Neural progenitor cell (in vitro differentiated cells): ENCODE measurements around the gene MID2. TPM values are rescaled to one million over a fixed set of nuclear protein-coding genes. Genes with fewer than 3 reads are reported as not detected.

ENCODE experiments used
- DNase-seq: peaks from one replicate; pipeline ENCODE4 v3.0.0-alpha.2; 2016; ENCODE audit warnings: low spot score
- H2AFZ ChIP-seq: fragments of 200-600 bp; sonication (generic); replicated peaks from 2 replicates; pipeline ENCODE4 v1.6.1; 2016; ENCODE audit warnings: antibody characterized with exemption
- H3F3A ChIP-seq: fragments of 200-600 bp; sonication (generic); 2 replicates; pipeline ENCODE4 v1.6.1; 2016; ENCODE audit warnings: antibody characterized with exemption, low read depth
- H3K27ac ChIP-seq: fragments of 200-600 bp; sonication (generic); 2 replicates; pipeline ENCODE4 v1.5.1; 2016; ENCODE audit warnings: mild to moderate bottlenecking
- H3K27me3 ChIP-seq: fragments of 200-600 bp; sonication (generic); 2 replicates; pipeline ENCODE4 v1.6.1; 2016; ENCODE audit warnings: mild to moderate bottlenecking, moderate library complexity
- H3K36me3 ChIP-seq: fragments of 200-600 bp; sonication (generic); 2 replicates; pipeline ENCODE4 v1.5.1; 2016
- H3K4me1 ChIP-seq: fragments of 200-600 bp; sonication (generic); 2 replicates; pipeline ENCODE4 v1.6.1; 2016; ENCODE audit warnings: mixed run types
- H3K4me2 ChIP-seq: fragments of 200-600 bp; sonication (generic); 2 replicates; pipeline ENCODE4 v1.6.1; 2016
- H3K4me3 ChIP-seq: fragments of 200-600 bp; sonication (generic); 2 replicates; pipeline ENCODE4 v1.5.1; 2016
- H3K79me2 ChIP-seq: fragments of 200-600 bp; sonication (generic); 2 replicates; pipeline ENCODE4 v1.6.1; 2016; ENCODE audit warnings: low read depth
- H3K9ac ChIP-seq: fragments of 200-600 bp; sonication (generic); 2 replicates; pipeline ENCODE4 v1.6.1; 2016
- H3K9me3 ChIP-seq: fragments of 200-600 bp; sonication (generic); 2 replicates; pipeline ENCODE4 v1.5.1; 2016; ENCODE audit warnings: low read depth
- H4K20me1 ChIP-seq: fragments of 200-600 bp; sonication (generic); 2 replicates; pipeline ENCODE4 v1.6.1; 2016; ENCODE audit warnings: low read depth
- H3K27ac Mint-ChIP-seq: 3 replicates; pipeline ENCODE4 v1.8.0; 2021; ENCODE audit warnings: mixed read lengths
- H3K27me3 Mint-ChIP-seq: 2 replicates; pipeline ENCODE4 v1.8.0; 2022; ENCODE audit warnings: low read depth, mild to moderate bottlenecking, inconsistent platforms, moderate library complexity, mixed read lengths; ENCODE audit not compliant: insufficient read depth
- H3K36me3 Mint-ChIP-seq: 3 replicates; pipeline ENCODE4 v1.8.0; 2021; ENCODE audit warnings: mixed read lengths
- H3K4me1 Mint-ChIP-seq: 3 replicates; pipeline ENCODE4 v1.8.0; 2021; ENCODE audit warnings: mixed read lengths
- H3K4me3 Mint-ChIP-seq: 3 replicates; pipeline ENCODE4 v1.8.0; 2021; ENCODE audit warnings: mild to moderate bottlenecking, moderate library complexity, mixed read lengths
- H3K9me3 Mint-ChIP-seq: 3 replicates; pipeline ENCODE4 v1.8.0; 2020; ENCODE audit warnings: mixed read lengths
- CTCF ChIP-seq: fragments of 200-600 bp; sonication (generic); IDR thresholded peaks from 2 replicates; pipeline ENCODE4 v1.5.1; 2017; ENCODE audit warnings: antibody characterized with exemption, mild to moderate bottlenecking
- EZH2 ChIP-seq: fragments of 200-600 bp; sonication (generic); IDR thresholded peaks from 2 replicates; pipeline ENCODE4 v1.6.1; 2017; ENCODE audit warnings: antibody characterized with exemption, mild to moderate bottlenecking, moderate library complexity
- EZH2phosphoT487 ChIP-seq: fragments of 200-600 bp; sonication (generic); IDR thresholded peaks from 2 replicates; pipeline ENCODE4 v1.6.1; 2017; ENCODE audit warnings: antibody characterized with exemption
- total RNA-seq: library from RNA; depleted of rRNA; stranded (reverse); fragments of >200 nt; gene quantifications from 2 replicates; pipeline ENCODE4 v1.2.3, GENCODE V29; 2015; ENCODE audit warnings: low replicate concordance

Gene MID2
- total RNA-seq, 1 donor from 2014 or later, result 1.2 TPM

- no peak overlapping the region for H3K27ac Mint-ChIP-seq
- peaks cover 2% of the 10 kb centered on the region for H3K36me3 Mint-ChIP-seq
- Histone ChIP-seq H3F3A (no peaks in the 10 kb centered on the region), H3K4me1 (no peaks in the 10 kb centered on the region), H4K20me1 (no peaks in the 10 kb centered on the region), H3K27ac (no peak overlapping the region), H3K4me3 (no peak overlapping the region), H3K27me3 (no peaks in the 10 kb centered on the region), H3K9me3 (no peaks in the 10 kb centered on the region), H3K4me2 (no peak overlapping the region), H2AFZ (no peak overlapping the region), H3K36me3 (no peaks in the 10 kb centered on the region), H3K9ac (no peak overlapping the region), H3K79me2 (no peaks in the 10 kb centered on the region)
- no peaks in the 10 kb centered on the region for H3K4me1 Mint-ChIP-seq
- no peak for DNase-seq
- peaks cover 2% of the 10 kb centered on the region for H3K27me3 Mint-ChIP-seq
- TF ChIP-seq CTCF (no peak), EZH2 (no peak), EZH2phosphoT487 (no peak)
- H3K9me3 Mint-ChIP-seq, result no peaks in the 10 kb centered on the region
- H3K4me3 Mint-ChIP-seq, result no peak overlapping the region
Observed at GRCh38 chrX:107905366-107905765, 79.7 kb downstream of the MID2 start.

GRCh38 chrX:107924136-107924746, 98.6 kb downstream of the MID2 start:
- Histone ChIP-seq H3K36me3 (no peaks in the 10 kb centered on the region), H3K27ac (no peak overlapping the region), H3K27me3 (no peaks in the 10 kb centered on the region), H3K4me1 (no peaks in the 10 kb centered on the region), H2AFZ (no peak overlapping the region), H3F3A (no peaks in the 10 kb centered on the region), H3K4me3 (no peak overlapping the region), H3K9me3 (peaks cover 4% of the 10 kb centered on the region), H3K79me2 (no peaks in the 10 kb centered on the region), H4K20me1 (no peaks in the 10 kb centered on the region), H3K4me2 (no peak overlapping the region), H3K9ac (no peak overlapping the region)
- no peak for TF ChIP-seq CTCF
- TF ChIP-seq EZH2phosphoT487, result no peak
- TF ChIP-seq EZH2, result no peak
- H3K27me3 Mint-ChIP-seq, result no peaks in the 10 kb centered on the region
- no peaks in the 10 kb centered on the region for H3K36me3 Mint-ChIP-seq
- H3K9me3 Mint-ChIP-seq, result no peaks in the 10 kb centered on the region
- H3K4me3 Mint-ChIP-seq, result no peak overlapping the region
- H3K4me1 Mint-ChIP-seq, result no peaks in the 10 kb centered on the region
- no peak for DNase-seq
- no peak overlapping the region for H3K27ac Mint-ChIP-seq

- Mint-ChIP-seq H3K36me3 (no peaks in the 10 kb centered on the region), H3K4me3 (no peak overlapping the region), H3K27me3 (peaks cover 3% of the 10 kb centered on the region), H3K9me3 (peaks cover 4% of the 10 kb centered on the region), H3K27ac (no peak overlapping the region), H3K4me1 (no peaks in the 10 kb centered on the region)
- Histone ChIP-seq H3K9ac (no peak overlapping the region), H3K9me3 (no peaks in the 10 kb centered on the region), H3K36me3 (no peaks in the 10 kb centered on the region), H2AFZ (no peak overlapping the region), H3K27me3 (peaks cover 16% of the 10 kb centered on the region), H3K4me2 (no peak overlapping the region), H4K20me1 (no peaks in the 10 kb centered on the region), H3K79me2 (no peaks in the 10 kb centered on the region), H3K27ac (no peak overlapping the region), H3K4me3 (no peak overlapping the region), H3K4me1 (no peaks in the 10 kb centered on the region), H3F3A (no peaks in the 10 kb centered on the region)
- TF ChIP-seq CTCF, result no peak
- TF ChIP-seq EZH2phosphoT487, result no peak
- TF ChIP-seq EZH2, result no peak
- DNase-seq, result no peak
Observed at GRCh38 chrX:107934262-107934661, 108.6 kb downstream of the MID2 start.
